Measurements from ENCODE around the gene ANKRD28.
"Not testable (repeated sequence)": the region's sequence is repeated elsewhere in the genome, so short reads cannot be mapped to it uniquely, and the experiment has no call there.

ANKRD28 gene

GRCh38 chr3:15801298-15801697 lies 3.5 kb upstream of the ANKRD28 start:
- DNase-seq = peak in 1 of 5 experiments; percentile 60

GRCh38 chr3:15800780-15801179 lies 3.0 kb upstream of the ANKRD28 start:
- DNase-seq = peak in 1 of 5 experiments; percentile 74

DNA sequence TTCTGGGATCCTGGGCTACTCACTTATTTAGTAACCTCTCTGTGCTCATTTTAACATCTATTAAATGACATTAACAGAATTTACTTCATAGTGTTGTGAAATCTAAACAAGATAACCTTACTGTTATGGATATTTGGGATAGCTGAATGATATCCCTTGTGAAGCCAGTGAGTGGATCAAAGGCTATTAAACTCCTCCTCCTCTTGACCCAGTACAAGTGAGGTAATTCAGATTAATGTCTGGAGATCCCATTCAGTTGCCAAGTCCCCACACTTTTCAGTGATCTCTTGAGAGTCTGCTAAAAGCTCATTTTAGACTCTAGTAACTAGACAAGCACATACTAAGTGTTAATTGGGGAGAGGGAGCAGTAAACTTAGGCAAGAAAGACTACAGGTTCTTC lies 2.5 kb upstream of the ANKRD28 start:
- no peak for DNase-seq

DNA sequence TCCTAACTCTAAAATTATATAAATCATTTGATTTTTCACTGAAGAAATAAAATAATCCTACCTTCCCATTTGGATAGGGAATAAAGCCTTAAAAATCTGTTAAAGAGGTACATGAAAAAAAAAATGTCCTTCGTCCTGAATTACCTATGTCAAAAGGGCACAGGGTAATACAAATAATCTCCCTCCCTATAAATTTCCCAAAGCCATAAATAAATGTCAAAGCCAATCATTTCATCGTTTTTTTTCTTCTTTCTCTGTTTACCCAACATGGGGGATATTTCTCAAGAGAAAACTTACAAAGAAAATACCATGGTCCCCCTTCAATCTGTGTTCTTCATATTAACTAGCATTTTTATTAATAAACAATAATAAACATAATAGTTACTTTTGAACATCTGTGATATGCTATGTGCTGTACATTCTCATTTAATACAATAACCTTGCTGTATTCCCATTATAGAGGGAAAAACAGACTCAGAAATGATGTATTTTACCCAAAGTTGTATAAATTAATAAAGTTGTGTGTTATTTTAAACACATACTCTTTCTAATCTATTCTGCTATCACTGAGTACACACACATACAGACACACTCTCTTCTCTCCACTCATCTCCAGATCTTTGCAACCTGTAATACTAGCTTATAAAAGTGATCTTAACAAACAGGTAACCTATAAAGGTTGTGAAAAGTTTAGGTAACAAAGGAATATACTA lies 910 bp upstream of the ANKRD28 start:
- no peak for DNase-seq

DNA sequence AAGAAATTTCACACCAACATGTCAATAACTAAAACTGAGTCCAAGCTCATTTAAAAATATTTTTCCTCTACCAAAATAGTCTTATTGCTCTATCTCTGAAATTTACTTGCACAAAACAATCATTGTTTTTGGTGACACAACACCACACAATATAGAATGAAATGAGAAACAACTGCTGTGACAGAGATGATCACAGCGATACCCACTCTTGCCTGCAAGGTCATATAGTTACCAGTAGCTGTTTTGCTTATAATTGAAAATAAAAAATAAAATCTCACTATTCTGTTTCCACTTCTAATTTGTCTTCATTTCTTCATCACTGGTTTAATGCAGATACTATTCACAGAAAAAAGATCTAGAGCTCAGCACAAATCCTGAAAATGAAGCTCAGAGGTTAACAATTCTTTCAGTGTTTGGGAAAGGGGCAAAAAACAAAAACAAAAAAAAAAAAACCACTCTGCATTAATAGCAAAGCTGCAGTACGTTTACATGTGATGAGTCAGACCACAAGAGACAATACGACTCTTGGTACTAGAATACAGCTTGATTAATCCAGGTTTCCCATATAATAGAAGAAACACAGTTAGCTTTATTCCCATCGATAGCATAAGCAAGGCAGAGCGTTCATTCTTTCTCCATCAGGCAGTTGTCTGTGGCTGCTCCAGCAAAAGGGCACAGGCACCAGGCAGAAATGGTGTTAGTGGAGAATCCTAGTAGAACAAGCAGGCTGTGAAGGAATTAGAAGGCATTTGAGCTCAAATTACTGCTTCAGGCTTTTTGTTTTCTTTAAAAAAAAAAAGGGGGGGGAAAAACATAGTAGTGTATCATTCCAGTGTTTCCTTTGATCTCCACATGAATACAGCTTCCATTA lies 773 bp downstream of the ANKRD28 start:
- peak in 1 of 5 experiments; percentile 70 for DNase-seq

DNA sequence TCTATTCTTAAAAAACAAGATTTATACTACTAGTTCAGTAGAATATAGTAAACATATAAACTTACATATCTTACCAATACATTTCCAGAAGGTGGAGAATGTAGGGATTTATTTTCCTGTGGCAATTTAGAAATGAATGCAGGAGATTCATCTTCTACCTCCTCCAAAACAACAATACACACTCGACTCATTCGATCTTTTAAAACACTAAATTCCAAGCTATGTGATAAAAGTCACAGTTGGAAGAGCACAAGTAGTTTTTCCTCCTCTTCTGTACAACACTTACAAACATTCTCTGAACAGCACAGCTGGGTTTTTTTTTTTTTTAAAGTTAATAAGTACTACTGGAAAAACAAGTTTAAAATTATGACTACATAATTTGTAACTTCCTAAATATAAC lies 1.4 kb downstream of the ANKRD28 start:
- no peak for DNase-seq

- peak in 2 of 5 experiments; percentile 28 to 57 for DNase-seq
These were observed 2.0 kb downstream of the ANKRD28 start for GRCh38 chr3:15795651-15796308.

- DNase-seq = no peak
These were observed 2.7 kb downstream of the ANKRD28 start for GRCh38 chr3:15794842-15795650.

GRCh38 chr3:15794303-15794771 lies 3.4 kb downstream of the ANKRD28 start:
- peak in 3 of 5 experiments; percentile 5 to 70 (median 39) for DNase-seq

DNA sequence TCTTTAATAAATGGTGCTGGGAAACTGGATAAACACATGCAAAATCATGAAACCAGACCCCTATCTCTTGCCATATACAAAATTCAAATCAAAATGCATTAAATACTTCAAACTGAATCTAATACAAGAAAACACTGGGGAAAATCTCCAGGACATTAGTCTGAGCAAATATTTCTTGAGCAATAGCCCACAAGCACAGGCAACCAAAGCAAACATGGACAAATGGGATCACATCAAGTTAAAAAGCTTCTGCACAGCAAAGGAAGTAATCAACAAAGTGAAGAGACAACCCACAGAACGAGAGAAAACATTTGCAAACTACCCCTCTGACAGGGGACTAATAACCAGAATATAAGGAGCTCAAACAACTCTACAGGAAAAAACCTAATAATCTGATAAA lies 6.3 kb downstream of the ANKRD28 start:
- DNase-seq = no peak

GRCh38 chr3:15787941-15788340 lies 9.8 kb downstream of the ANKRD28 start:
- DNase-seq = no peak

GRCh38 chr3:15787526-15787925 lies 10.3 kb downstream of the ANKRD28 start:
- no peak for DNase-seq

DNA sequence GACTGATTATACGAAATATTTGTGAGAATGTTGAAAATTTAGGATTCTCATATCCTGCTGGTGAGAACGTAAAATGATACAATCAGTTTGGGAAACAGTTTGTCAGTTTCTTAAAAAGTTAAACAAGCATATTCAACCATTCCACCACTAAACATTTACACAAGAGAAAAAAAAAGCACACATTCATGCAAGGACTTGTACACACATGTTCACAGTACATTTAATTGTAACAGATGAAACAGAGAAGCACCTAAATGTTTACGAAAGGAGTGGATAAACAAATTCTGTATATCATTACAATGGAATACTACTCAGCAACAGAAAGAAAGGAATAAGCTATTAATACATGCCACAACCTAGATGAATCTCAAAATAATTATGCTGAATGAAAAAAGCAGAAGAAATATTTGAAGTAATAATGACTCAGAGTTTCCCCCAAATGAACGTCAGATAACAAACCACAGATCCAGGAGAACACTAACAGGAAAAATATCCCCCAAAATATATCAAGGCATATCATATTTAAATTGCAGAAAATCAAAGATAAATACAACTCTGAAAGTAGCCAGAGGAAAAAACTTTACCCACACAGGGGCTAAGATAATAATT lies 14.3 kb downstream of the ANKRD28 start:
- no peak for DNase-seq

DNA sequence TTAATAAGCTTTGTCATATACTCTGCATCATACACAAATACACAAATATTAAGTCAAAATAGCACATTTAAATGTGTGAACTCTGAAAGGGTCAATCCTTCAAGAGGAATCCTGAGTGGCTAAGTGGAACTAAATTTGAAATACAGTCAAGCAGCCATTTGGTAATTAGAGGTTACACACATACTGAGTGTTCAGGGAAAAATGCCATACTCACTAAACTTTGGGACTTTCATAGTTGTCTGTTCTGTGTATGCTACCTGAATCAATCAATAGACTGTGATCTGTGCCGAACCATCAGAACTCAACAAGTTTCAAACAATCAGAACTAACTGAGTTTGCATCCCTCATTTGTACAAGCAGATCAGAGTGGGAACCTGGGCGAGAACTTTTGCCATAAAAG lies 15.3 kb downstream of the ANKRD28 start:
- no peak for DNase-seq

DNA sequence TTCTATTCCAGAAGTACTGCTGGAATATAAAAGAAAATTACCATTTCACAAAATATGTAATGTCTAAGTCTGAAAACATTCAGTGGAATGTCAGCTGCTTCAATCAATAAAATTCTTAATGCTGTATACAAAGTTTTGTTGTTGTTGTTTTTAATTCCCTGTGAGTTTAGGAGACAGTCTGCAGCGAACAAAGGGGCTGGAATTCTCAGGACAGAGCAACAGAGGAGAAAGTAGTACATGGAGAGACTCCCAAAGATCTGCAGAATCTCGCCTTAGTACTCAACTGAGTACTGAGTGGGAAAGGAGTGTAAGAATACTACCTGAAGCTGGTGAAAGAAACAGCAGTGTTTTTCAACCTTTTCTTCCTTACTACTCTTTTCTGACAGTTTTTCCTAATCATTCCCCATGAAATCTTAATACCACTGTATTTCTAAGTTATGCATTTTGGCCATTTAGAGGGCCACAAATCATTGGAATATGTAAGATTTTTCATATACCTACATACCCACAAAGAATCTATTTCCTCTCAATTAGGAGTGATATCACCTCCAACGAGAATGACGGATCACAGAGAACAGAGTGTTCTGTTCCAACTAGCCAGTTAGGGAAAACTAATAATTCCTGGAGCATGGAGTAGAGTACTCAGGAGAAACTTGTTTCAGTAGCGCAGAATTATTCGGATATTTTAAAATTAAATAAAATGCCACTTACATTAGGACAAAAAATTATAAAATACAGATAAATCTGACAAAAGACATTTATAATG lies 16.0 kb downstream of the ANKRD28 start:
- DNase-seq = no peak

- DNase-seq = no peak
These were observed 16.6 kb downstream of the ANKRD28 start for GRCh38 chr3:15781131-15781530.

DNA sequence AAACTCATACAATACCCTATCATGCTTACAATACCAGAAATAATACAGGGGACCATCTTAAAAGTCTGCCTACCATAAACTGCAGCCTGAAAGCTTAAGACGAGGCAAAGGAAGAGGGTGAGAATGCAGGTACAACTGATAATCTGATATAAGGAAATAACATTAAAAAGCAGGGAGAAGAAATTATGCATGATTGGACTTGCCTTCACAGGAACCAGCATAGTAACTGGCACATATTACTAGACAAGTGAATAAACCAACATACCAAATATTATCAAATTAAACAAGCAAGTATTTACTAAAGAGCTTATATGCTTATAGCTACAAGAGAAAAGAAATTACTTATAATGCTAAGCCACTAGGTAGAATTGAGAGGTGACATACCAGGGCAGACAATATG lies 18.7 kb downstream of the ANKRD28 start:
- DNase-seq = no peak

DNA sequence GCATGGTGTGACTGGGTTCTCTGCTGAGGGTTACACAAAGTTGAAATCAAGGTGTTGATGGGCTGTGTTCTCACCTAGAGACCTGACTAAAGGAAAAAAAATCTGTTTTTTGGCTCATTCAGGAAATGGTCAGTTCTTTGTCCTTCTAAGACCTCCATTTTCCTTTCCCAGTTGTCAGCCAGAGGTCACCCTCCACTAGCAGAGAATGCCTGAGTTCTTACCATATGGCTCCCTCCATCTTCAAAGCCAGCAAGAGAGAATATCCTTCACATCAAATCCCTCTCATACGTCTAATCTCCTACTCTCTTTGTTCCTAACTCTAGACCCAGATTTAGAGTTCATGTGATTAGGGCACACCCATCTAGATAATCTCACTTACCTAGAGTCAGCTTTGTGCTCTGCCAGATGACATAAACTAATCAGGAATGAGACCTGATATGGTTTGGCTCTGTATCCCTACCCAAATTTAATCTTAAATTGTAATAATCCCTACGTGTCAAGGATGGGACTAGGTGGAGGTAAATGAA lies 19.4 kb downstream of the ANKRD28 start:
- DNase-seq = no peak

GRCh38 chr3:15774931-15775560 lies 22.7 kb downstream of the ANKRD28 start:
- not testable (repeated sequence) for DNase-seq

GRCh38 chr3:15771444-15771843 lies 26.3 kb downstream of the ANKRD28 start:
- DNase-seq = no peak

Measured in T-helper 2 cell (primary cell).